Activated CD4-positive, alpha-beta T cell treated with anti-CD3 and anti-CD28 coated beads, Interleukin-2, amount 10 ng/mL, durations not matched to agents 7 days and 5 days (primary cell): ENCODE data around the gene SERGEF. TPM values are rescaled to one million over a fixed set of nuclear protein-coding genes. Genes with fewer than 3 reads are reported as not detected.
"Not testable (repeated sequence)": the region's sequence is repeated elsewhere in the genome, so short reads cannot be mapped to it uniquely, and the experiment has no call there.

Source experiments
- CTCF ChIA-PET: fragments of 350-600 bp; sonication (Branson Sonifier 250); formaldehyde crosslinking; loops from one replicate; lab custom pipeline; 2021; ENCODE audit warnings: antibody characterized with exemption; lab: Charles Lee
- POLR2A ChIA-PET: fragments of 350-600 bp; sonication (Branson Sonifier 250); formaldehyde crosslinking; loops from one replicate; lab custom pipeline; 2021; ENCODE audit warnings: antibody characterized with exemption; lab: Charles Lee
- DNase-seq: peaks from one replicate; pipeline ENCODE4 v3.0.0-alpha.2; 2020
- H3K27ac Mint-ChIP-seq: one replicate; pipeline ENCODE4 v1.8.0; 2021; ENCODE audit warnings: mild to moderate bottlenecking, moderate library complexity, mixed read lengths
- H3K27me3 Mint-ChIP-seq: one replicate; pipeline ENCODE4 v1.8.0; 2021; ENCODE audit warnings: mixed read lengths
- H3K36me3 Mint-ChIP-seq: one replicate; pipeline ENCODE4 v1.8.0; 2021; ENCODE audit warnings: low read depth, mixed read lengths
- H3K4me1 Mint-ChIP-seq: one replicate; pipeline ENCODE4 v1.8.0; 2021; ENCODE audit warnings: mixed read lengths
- H3K4me3 Mint-ChIP-seq: one replicate; pipeline ENCODE4 v1.8.0; 2021; ENCODE audit warnings: mild to moderate bottlenecking, moderate library complexity, mixed read lengths
- H3K9me3 Mint-ChIP-seq: one replicate; pipeline ENCODE4 v1.8.0; 2021; ENCODE audit warnings: mixed read lengths
- total RNA-seq, 2 experiments: library from RNA; stranded (reverse); gene quantifications; one replicate each; pipeline ENCODE4 v1.2.3, GENCODE V29; 2021

The SERGEF gene
- total RNA-seq, 2 experiments from 2014 or later, result 33.7 to 33.9 TPM

DNA sequence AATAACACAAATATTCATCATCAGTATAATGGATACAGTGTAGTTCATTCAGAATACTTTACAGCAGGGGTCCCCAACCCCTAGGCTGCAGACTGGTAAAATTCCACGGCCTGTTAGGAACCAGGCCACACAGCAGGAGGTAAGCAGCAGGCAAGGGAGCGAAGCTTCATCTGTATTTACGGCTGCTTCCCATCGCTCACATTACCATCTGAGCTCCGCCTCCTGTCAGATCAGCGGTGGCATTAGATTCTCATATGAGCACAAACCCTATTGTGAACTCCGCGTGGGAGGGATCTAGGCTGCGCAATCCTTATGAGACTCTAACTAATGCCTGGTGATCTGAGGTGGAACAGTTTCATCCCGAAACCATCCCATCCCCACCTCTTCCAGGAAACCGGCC, 125.1 kb downstream of the SERGEF start:
- POLR2A ChIA-PET, result no interaction called here
- Mint-ChIP-seq H3K27ac (no peak overlapping the region), H3K36me3 (no peaks in the 10 kb centered on the region), H3K9me3 (no peaks in the 10 kb centered on the region), H3K4me1 (no peaks in the 10 kb centered on the region), H3K4me3 (no peak overlapping the region), H3K27me3 (no peaks in the 10 kb centered on the region)
- CTCF ChIA-PET, result no interaction called here
- no peak for DNase-seq

DNA sequence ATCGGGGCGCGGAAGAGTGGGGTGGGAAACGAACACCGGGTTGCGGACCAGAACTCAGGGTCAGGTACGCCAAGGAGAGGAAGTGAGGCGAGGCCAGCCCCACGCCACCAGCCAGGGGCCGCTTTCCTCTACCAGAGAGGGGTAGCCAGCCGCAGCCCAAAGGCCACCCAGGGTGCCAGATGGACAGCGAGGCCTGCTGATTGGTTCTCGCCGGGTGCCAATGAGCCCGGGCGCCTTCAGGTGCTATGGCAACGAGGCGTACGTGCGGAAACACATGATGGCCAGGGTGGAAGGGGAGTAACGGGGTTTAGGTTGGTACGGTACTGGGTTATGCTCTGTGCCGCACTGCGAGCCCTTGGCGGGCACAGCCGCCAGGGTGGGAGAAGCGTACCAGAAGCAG, 128.9 kb downstream of the SERGEF start:
- no peaks in the 10 kb centered on the region for H3K36me3 Mint-ChIP-seq
- H3K27me3 Mint-ChIP-seq, result no peaks in the 10 kb centered on the region
- no peak overlapping the region for H3K27ac Mint-ChIP-seq
- CTCF ChIA-PET, result no interaction called here
- no peak overlapping the region for H3K4me3 Mint-ChIP-seq
- POLR2A ChIA-PET, result no interaction called here
- H3K4me1 Mint-ChIP-seq, result no peaks in the 10 kb centered on the region
- no peak for DNase-seq
- H3K9me3 Mint-ChIP-seq, result no peaks in the 10 kb centered on the region

DNA sequence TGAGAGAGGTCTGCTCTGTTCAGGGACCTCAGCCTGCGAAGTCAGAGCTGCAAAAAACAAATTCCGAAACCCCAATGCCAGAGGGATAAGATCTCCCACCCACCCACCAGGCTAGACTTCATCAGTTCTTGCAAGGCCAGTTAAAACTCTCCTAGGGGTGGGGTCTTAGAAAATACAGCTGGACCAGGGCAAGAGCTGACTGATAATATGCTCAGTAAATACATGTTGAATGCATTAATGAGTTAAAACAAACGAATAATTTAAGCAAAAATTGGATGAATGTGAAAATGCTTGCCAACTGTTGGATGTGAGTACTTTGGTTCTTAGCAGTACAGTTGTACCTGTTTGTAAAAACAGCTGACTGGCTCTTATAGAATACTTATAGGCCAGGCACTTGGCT, 129.8 kb downstream of the SERGEF start:
- CTCF ChIA-PET, result no interaction called here
- no peak overlapping the region for H3K27ac Mint-ChIP-seq
- no peaks in the 10 kb centered on the region for H3K4me1 Mint-ChIP-seq
- no peak for DNase-seq
- H3K9me3 Mint-ChIP-seq, result no peaks in the 10 kb centered on the region
- no peaks in the 10 kb centered on the region for H3K36me3 Mint-ChIP-seq
- H3K27me3 Mint-ChIP-seq, result no peaks in the 10 kb centered on the region
- no peak overlapping the region for H3K4me3 Mint-ChIP-seq
- POLR2A ChIA-PET, result no interaction called here

DNA sequence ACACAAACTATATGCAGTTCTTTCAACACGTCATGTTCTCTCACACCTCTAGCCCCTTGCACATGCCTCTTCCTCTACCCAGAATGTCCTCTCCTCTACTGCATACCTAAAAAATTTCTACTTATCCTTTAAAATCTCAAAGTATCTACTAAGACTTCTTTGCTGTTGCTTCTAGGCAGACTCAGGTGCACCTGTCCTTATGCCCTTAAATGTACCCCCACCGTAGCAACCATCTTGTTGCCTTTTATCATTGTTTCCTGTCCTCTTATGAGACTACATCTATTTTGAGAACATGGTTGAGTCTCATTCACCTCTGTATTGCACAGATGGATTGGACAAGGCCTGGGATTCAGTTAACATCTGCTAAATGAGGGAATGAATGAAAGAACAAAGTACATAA, 134.1 kb downstream of the SERGEF start:
- ChIA-PET POLR2A (no interaction called here), CTCF (interaction anchor here (0.7 kb wide), 1 partner anchor 80 kb away, joined by 3 read pairs; no protein-coding TSS in a partner anchor)
- no peaks in the 10 kb centered on the region for H3K27me3 Mint-ChIP-seq
- no peak for DNase-seq
- H3K4me3 Mint-ChIP-seq, result no peak overlapping the region
- H3K27ac Mint-ChIP-seq, result no peak overlapping the region
- no peaks in the 10 kb centered on the region for H3K36me3 Mint-ChIP-seq
- no peaks in the 10 kb centered on the region for H3K4me1 Mint-ChIP-seq
- H3K9me3 Mint-ChIP-seq, result no peaks in the 10 kb centered on the region

DNA sequence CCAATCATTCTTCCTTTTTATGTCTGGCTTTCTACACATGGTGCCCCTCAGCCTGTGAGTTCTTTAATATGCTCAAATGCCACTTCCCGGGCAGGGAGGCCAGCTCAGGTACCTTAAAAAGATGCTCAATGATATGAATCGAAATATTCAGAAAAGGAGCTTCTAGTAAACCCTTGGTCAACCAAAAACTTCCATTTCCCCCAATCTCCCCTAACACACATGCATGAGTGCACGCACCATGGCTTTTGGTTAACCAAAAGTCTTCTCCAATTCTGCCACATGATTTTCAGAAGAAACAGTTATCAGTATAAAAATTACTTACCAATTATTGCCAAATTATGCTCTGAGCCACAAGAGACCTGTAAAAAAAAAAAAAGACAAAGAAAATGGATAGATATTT, 135.0 kb downstream of the SERGEF start:
- H3K27me3 Mint-ChIP-seq, result no peaks in the 10 kb centered on the region
- no peaks in the 10 kb centered on the region for H3K4me1 Mint-ChIP-seq
- no peaks in the 10 kb centered on the region for H3K9me3 Mint-ChIP-seq
- no peak overlapping the region for H3K27ac Mint-ChIP-seq
- POLR2A ChIA-PET, result no interaction called here
- no peak for DNase-seq
- no peak overlapping the region for H3K4me3 Mint-ChIP-seq
- CTCF ChIA-PET, result interaction anchor here (0.7 kb wide), 1 partner anchor 81 kb away, joined by 3 read pairs; no protein-coding TSS in a partner anchor
- no peaks in the 10 kb centered on the region for H3K36me3 Mint-ChIP-seq

DNA sequence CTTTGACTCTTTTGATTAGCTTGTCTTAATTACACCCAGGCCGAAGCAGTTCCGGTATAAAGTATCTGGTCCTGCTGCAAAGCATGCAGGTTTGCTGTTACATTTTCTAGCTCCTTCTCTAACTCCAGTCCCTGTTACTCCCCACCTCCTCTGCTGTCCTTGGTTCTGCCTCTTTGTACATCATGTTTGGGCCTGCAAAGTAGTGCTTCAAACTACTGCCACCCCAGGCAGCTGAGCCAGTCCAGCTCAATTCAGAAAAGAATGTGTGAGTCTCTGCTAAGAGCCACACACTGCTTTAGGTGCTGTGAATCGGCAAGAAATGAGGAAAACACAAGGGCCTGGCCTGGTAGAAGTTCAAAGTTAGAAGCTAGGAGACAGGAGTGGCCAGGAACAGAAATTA, 136.0 kb downstream of the SERGEF start:
- H3K27ac Mint-ChIP-seq, result no peak overlapping the region
- no peaks in the 10 kb centered on the region for H3K4me1 Mint-ChIP-seq
- ChIA-PET CTCF (interaction anchor here (1.0 kb wide), 1 partner anchor 11 kb away, joined by 3 read pairs; no protein-coding TSS in a partner anchor), POLR2A (no interaction called here)
- H3K36me3 Mint-ChIP-seq, result no peaks in the 10 kb centered on the region
- H3K27me3 Mint-ChIP-seq, result no peaks in the 10 kb centered on the region
- no peaks in the 10 kb centered on the region for H3K9me3 Mint-ChIP-seq
- DNase-seq, result no peak
- H3K4me3 Mint-ChIP-seq, result no peak overlapping the region

DNA sequence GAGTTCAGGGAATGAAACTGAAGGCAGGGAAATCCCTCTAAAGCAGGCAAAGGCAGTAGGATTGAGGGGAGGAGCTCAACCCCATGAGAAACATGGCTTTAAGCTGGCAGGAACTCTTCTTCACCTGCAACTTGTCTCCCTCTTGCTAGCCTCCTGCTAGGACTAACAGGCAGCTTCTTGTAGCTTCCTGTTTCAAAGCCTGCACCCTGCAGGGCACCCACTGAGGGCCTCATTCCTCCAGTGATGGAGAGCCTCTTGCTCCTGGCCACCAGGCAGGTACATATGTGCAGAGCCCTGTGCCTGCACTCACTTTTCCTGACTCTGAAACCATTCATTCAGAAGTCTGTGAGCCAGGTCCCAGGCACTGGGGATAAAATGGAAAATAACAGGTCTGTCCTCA, 137.0 kb downstream of the SERGEF start:
- DNase-seq, result no peak
- ChIA-PET POLR2A (no interaction called here), CTCF (interaction anchor here (0.8 to 1.0 kb wide), 2 partner anchors 10 to 1303 kb away, joined by 3 read pairs; no protein-coding TSS in a partner anchor)
- no peaks in the 10 kb centered on the region for H3K9me3 Mint-ChIP-seq
- no peaks in the 10 kb centered on the region for H3K36me3 Mint-ChIP-seq
- H3K4me1 Mint-ChIP-seq, result no peaks in the 10 kb centered on the region
- H3K27me3 Mint-ChIP-seq, result no peaks in the 10 kb centered on the region
- H3K27ac Mint-ChIP-seq, result no peak overlapping the region
- no peak overlapping the region for H3K4me3 Mint-ChIP-seq

DNA sequence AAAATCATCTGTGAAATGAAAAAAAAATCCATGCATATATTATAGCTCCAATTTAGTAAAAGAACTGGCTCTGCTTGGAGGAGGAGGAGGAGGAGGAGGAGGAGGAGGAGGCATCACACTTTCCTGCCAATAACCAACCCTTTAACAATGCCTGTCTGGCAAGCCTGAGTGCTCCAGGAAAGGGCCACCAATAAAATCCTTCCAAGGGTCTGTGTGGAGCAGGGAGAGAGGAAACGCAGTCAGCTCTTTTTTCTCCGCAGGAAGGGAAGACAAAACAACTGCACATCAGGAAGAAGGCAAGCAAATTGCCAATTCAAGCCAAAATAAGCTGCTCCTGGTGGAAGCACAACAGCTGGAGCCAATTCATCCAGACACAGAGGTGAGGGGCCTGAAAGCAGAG, 139.3 kb downstream of the SERGEF start:
- Mint-ChIP-seq H3K27ac (no peak overlapping the region), H3K4me3 (no peak overlapping the region), H3K4me1 (no peaks in the 10 kb centered on the region), H3K27me3 (no peaks in the 10 kb centered on the region), H3K9me3 (peaks cover 12% of the 10 kb centered on the region), H3K36me3 (peaks cover 5% of the 10 kb centered on the region)
- ChIA-PET CTCF (interaction anchor here (0.6 to 1.6 kb wide), 2 partner anchors 39 to 54 kb away, joined by 3 to 4 read pairs; no protein-coding TSS in a partner anchor), POLR2A (no interaction called here)
- no peak for DNase-seq

DNA sequence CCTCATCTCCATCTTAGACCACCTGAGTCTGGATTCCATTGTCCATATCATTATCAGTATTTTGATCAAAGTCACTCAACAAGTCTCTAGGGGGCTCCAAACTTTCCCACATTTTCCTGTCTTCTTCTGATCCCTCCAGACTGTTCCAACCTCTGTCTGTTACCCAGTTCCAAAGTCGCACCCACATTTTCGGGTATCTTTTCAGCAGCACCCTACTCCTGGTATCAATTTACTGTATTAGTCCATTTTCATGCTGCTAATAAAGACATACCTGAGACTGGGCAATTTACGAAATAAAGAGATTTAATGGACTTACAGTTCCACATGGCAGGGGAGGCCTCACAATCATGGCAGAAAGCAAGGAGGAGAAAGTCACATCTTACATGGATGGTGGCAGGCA, 144.4 kb downstream of the SERGEF start:
- H3K9me3 Mint-ChIP-seq, result peaks cover 18% of the 10 kb centered on the region
- H3K4me3 Mint-ChIP-seq, POLR2A ChIA-PET, H3K27ac Mint-ChIP-seq, H3K27me3 Mint-ChIP-seq, H3K4me1 Mint-ChIP-seq, DNase-seq, CTCF ChIA-PET: not testable (repeated sequence)
- H3K36me3 Mint-ChIP-seq, result peaks cover 11% of the 10 kb centered on the region

DNA sequence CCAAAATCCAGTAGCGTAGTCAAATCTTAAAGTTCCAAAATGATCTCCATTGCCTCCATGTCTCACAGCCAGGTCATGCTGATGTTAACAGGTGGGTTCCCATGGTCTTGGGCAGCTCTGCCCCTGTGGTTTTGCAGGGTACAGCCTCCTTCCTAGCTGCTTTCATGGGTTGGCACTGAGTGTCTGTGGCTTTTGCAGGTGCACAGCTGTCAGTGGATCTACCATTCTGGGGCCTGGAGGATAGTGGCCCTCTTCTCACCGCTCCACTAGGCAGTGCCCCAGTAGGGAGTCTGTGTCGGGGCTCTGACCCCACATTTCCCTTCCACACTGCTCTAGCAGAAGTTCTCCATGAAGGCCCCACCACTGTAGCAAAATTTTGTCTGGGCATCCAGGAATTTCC, 145.5 kb downstream of the SERGEF start:
- ChIA-PET CTCF (no interaction called here), POLR2A (no interaction called here)
- Mint-ChIP-seq H3K27ac (no peak overlapping the region), H3K9me3 (peaks cover 18% of the 10 kb centered on the region), H3K4me1 (no peaks in the 10 kb centered on the region), H3K4me3 (no peak overlapping the region), H3K36me3 (peaks cover 11% of the 10 kb centered on the region), H3K27me3 (no peaks in the 10 kb centered on the region)
- DNase-seq, result no peak

DNA sequence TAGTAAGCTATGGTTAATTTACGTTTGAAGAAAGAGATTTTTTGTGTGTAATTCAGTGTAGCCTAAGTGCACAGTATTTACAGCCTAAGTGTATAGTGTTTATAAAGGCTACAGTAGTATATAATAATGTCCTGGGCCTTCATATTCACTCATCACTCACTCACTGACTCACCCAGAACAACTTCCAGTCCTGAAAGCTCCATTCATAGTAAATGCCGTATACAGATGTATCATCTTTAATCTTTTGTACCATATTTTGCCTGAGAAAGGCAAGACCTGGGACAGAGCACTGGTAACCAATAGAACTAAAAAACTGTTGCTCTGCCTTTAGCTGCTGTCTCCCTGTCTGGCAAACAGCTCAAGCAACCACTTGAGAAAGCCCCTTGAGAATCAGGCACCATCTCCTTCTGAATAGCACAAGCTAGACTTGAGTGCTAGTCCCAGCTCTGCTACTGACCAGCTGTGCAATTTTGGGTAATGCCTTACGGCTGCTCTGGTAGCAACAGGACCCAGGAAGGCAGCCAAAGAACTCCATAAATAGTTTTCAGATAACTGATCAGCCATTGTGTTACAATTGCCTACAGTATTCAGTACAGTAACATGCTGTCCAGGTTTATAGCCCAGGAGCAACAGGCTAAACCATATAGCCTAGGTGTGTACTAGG, 146.9 kb downstream of the SERGEF start:
- Mint-ChIP-seq H3K4me1 (no peaks in the 10 kb centered on the region), H3K4me3 (no peak overlapping the region), H3K9me3 (peaks cover 18% of the 10 kb centered on the region), H3K27me3 (no peaks in the 10 kb centered on the region), H3K36me3 (peaks cover 11% of the 10 kb centered on the region), H3K27ac (no peak overlapping the region)
- no peak for DNase-seq
- POLR2A ChIA-PET, result no interaction called here
- CTCF ChIA-PET, result interaction anchor here (1.4 kb wide), 1 partner anchor 10 kb away, joined by 3 read pairs; no protein-coding TSS in a partner anchor

DNA sequence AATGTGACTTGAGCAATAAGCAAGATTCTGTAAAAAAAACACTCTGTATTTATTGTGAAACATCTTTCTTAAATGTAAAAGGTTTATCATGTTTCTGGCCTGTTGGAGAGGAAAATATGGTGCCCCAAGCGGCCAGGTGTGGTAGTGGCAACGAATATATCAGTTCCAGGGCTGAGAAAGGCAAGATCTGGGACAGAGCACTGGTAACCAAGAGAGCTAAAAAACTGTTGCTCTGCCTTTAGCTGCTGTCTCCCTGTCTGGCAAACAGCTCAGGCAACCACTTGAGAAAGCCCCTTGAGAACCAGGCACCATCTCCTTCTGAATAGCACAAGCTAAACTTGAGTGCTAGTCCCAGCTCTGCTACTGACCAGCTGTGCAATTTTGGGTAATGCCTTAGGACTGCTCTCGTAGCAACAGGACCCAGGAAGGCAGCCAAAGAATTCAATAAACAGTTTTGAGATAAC, 148.3 kb downstream of the SERGEF start:
- Mint-ChIP-seq H3K27ac (no peak overlapping the region), H3K36me3 (peaks cover 11% of the 10 kb centered on the region), H3K27me3 (no peaks in the 10 kb centered on the region)

DNA sequence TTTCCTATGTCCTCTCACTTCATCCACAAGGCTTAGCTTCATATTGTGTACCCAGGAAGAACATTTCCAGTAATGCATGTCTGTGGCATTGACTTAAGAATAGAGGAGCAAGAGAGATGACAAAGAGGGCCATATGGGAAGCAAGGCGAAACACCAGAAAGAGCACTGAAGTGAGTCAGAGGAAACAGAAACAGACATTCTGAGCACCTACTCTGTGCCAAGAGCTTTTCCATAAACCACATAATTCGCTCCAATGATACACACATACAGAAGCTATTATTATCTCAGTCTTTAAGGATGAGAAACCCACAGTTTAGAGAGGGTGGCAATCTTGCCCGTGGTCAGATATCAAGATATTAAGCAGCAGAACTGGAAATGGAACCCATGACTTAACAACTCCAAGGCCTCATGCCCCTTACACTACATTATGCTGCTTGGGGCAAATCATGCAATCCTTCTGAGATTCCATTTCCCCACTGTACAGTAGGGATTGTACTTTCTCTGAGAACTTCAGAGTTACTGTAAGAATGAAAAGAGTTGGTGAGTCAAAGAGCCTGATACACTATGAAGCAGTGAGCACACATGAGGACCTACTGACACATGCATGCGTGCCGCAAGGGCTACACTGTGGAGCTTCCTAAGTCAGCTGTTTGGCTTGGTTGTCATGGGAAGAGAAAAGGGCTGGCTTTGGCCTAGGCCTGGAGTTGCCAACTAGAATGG, 151.7 kb downstream of the SERGEF start:
- Mint-ChIP-seq H3K27me3 (no peaks in the 10 kb centered on the region), H3K4me3 (no peak overlapping the region), H3K27ac (no peak overlapping the region), H3K4me1 (peaks cover under 1% of the 10 kb centered on the region), H3K9me3 (no peaks in the 10 kb centered on the region), H3K36me3 (peaks cover under 1% of the 10 kb centered on the region)
- no peak for DNase-seq
- ChIA-PET POLR2A (no interaction called here), CTCF (interaction anchor here (1.6 kb wide), 1 partner anchor 44 kb away, joined by 3 read pairs; no protein-coding TSS in a partner anchor)

More for the DNA sequence above, 148.3 kb downstream of the SERGEF start:
- no peaks in the 10 kb centered on the region for H3K4me1 Mint-ChIP-seq
- ChIA-PET CTCF (interaction anchor here (0.8 kb wide), 1 partner anchor 29 kb away, joined by 4 read pairs; no protein-coding TSS in a partner anchor), POLR2A (no interaction called here)
- no peak for DNase-seq
- H3K4me3 Mint-ChIP-seq, result no peak overlapping the region
- H3K9me3 Mint-ChIP-seq, result peaks cover 11% of the 10 kb centered on the region
